ENCODE data around the gene FRMPD1.

DNA sequence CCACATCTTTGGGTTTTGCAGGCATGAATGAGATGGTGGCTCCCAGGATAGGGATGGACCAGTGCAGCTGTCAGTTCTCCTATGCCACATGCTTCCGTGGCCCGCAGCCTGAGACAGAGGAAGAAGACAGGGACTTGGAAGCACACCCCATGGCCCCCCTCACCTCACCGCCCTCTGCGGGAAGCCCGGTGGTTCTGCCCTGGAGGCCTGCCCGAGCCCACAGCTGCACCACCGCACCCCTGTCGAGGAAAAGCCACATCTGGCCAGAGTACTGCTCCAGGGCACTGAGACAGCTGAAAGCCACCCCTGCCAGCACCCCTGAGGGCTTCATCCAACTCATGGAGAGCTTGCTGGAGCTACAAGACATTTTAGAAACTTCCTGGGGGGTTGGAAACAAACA is 95.2 kb downstream of the FRMPD1 start:
- TF ChIP-seq, protein P1, sequence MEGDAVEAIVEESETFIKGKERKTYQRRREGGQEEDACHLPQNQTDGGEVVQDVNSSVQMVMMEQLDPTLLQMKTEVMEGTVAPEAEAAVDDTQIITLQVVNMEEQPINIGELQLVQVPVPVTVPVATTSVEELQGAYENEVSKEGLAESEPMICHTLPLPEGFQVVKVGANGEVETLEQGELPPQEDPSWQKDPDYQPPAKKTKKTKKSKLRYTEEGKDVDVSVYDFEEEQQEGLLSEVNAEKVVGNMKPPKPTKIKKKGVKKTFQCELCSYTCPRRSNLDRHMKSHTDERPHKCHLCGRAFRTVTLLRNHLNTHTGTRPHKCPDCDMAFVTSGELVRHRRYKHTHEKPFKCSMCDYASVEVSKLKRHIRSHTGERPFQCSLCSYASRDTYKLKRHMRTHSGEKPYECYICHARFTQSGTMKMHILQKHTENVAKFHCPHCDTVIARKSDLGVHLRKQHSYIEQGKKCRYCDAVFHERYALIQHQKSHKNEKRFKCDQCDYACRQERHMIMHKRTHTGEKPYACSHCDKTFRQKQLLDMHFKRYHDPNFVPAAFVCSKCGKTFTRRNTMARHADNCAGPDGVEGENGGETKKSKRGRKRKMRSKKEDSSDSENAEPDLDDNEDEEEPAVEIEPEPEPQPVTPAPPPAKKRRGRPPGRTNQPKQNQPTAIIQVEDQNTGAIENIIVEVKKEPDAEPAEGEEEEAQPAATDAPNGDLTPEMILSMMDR (conservative IDR thresholded peaks at IDR 0.05): no peak
- no peak for TF ChIP-seq EZH2 (IDR thresholded peaks at IDR 0.05; ENCODE audit: low read depth)
